Nephron (organoid): ENCODE data around the gene NAGK.
A peak's percentile ranks its signal among the peaks of the same experiment; 100 is the strongest.
"Not testable (repeated sequence)": the region's sequence is repeated elsewhere in the genome, so short reads cannot be mapped to it uniquely, and the experiment has no call there.

ENCODE experiments used
- H3K27ac Mint-ChIP-seq, 3 experiments: 2 replicates each; pipeline ENCODE4 v1.8.0; 2020; ENCODE audit warnings: mixed read lengths in 3 of 3, mild to moderate bottlenecking in 2 of 3, moderate library complexity in 1 of 3
- H3K27me3 Mint-ChIP-seq: 2 replicates; pipeline ENCODE4 v1.8.0; 2021; ENCODE audit warnings: low read depth, mild to moderate bottlenecking, moderate library complexity, mixed read lengths
- H3K36me3 Mint-ChIP-seq: 2 replicates; pipeline ENCODE4 v1.8.0; 2020; ENCODE audit warnings: low read depth, mixed read lengths
- H3K4me1 Mint-ChIP-seq: 2 replicates; pipeline ENCODE4 v1.8.0; 2020; ENCODE audit warnings: mixed read lengths
- H3K4me3 Mint-ChIP-seq, 3 experiments: 2 replicates each; pipeline ENCODE4 v1.8.0; 2020; ENCODE audit warnings: mild to moderate bottlenecking in 3 of 3, mixed read lengths in 3 of 3, moderate library complexity in 2 of 3
- H3K9me3 Mint-ChIP-seq: 2 replicates; pipeline ENCODE4 v1.8.0; 2020; ENCODE audit warnings: mixed read lengths
- CTCF ChIP-seq, 3 experiments: fragments of 200-600 bp; sonication (generic); IDR thresholded peaks; one replicate each; pipeline ENCODE4 v1.5.0; 2021; ENCODE audit warnings: antibody characterized with exemption in 3 of 3; ENCODE audit not compliant: unreplicated experiment in 3 of 3

The NAGK gene

GRCh38 chr2:71068218-71069035 is at the start of gene NAGK:
NAGK (plus strand) TSS chr2:71068648; CDS start chr2:71068684, 36 bp downstream.
- Mint-ChIP-seq H3K4me1 (peaks cover 25% of the 10 kb centered on the region), H3K9me3 (no peaks in the 10 kb centered on the region), H3K4me3 (peak within 1 kb of the TSS; percentile 90 to 94 (median 93)), H3K27me3 (no peaks in the 10 kb centered on the region), H3K36me3 (peaks cover 23% of the 10 kb centered on the region), H3K27ac (peak within 1 kb of the TSS; percentile 88 to 98 (median 98))
- no peak for TF ChIP-seq CTCF (IDR thresholded peaks at IDR 0.05; ENCODE audit: unreplicated experiment in 3 of 3)

- peaks cover 33% of the 10 kb centered on the region for H3K27me3 Mint-ChIP-seq
- H3K4me3 Mint-ChIP-seq, H3K4me1 Mint-ChIP-seq, H3K27ac Mint-ChIP-seq, H3K36me3 Mint-ChIP-seq: not testable (repeated sequence)
- peaks cover 11% of the 10 kb centered on the region for H3K9me3 Mint-ChIP-seq
These were observed 48.5 kb upstream of the NAGK start for GRCh38 chr2:71019989-71020388.

- H3K4me3 Mint-ChIP-seq, H3K9me3 Mint-ChIP-seq, H3K27ac Mint-ChIP-seq, H3K36me3 Mint-ChIP-seq, H3K4me1 Mint-ChIP-seq: not testable (repeated sequence)
- peaks cover 33% of the 10 kb centered on the region for H3K27me3 Mint-ChIP-seq
These were observed 47.1 kb upstream of the NAGK start for GRCh38 chr2:71021394-71021793.

- peaks cover 33% of the 10 kb centered on the region for H3K27me3 Mint-ChIP-seq
- not testable (repeated sequence) for H3K4me1 Mint-ChIP-seq, H3K9me3 Mint-ChIP-seq, H3K4me3 Mint-ChIP-seq, H3K36me3 Mint-ChIP-seq
- H3K27ac Mint-ChIP-seq: peak overlapping the region in 2 of 3 experiments; percentile 43 to 60
These were observed 44.8 kb upstream of the NAGK start for GRCh38 chr2:71023553-71024243.

GRCh38 chr2:71036296-71036695 is 32.2 kb upstream of the NAGK start:
- not testable (repeated sequence) for H3K27ac Mint-ChIP-seq, H3K4me1 Mint-ChIP-seq, H3K9me3 Mint-ChIP-seq, H3K4me3 Mint-ChIP-seq, H3K36me3 Mint-ChIP-seq
- H3K27me3 Mint-ChIP-seq: peaks cover 45% of the 10 kb centered on the region

- Mint-ChIP-seq H3K27ac (no peak overlapping the region), H3K36me3 (no peaks in the 10 kb centered on the region), H3K4me3 (no peak overlapping the region), H3K9me3 (no peaks in the 10 kb centered on the region), H3K4me1 (no peaks in the 10 kb centered on the region), H3K27me3 (peaks cover 51% of the 10 kb centered on the region)
- TF ChIP-seq CTCF (IDR thresholded peaks at IDR 0.05; ENCODE audit: unreplicated experiment in 3 of 3): no peak
These were observed 26.2 kb upstream of the NAGK start for GRCh38 chr2:71042287-71042686.

GRCh38 chr2:71043531-71044407 is 24.7 kb upstream of the NAGK start:
- Mint-ChIP-seq H3K9me3 (no peaks in the 10 kb centered on the region), H3K4me1 (no peaks in the 10 kb centered on the region), H3K27ac (no peak overlapping the region), H3K36me3 (no peaks in the 10 kb centered on the region), H3K4me3 (no peak overlapping the region), H3K27me3 (peaks cover 43% of the 10 kb centered on the region)
- TF ChIP-seq CTCF (IDR thresholded peaks at IDR 0.05; ENCODE audit: unreplicated experiment in 3 of 3): no peak
